Ovary (tissue), 9 donors: ENCODE results near the gene PRSS27. TPM values are rescaled to one million over a fixed set of nuclear protein-coding genes. Genes with fewer than 3 reads are reported as not detected.
"Not testable (repeated sequence)": the region's sequence is repeated elsewhere in the genome, so short reads cannot be mapped to it uniquely, and the experiment has no call there.

Source experiments
- DNase-seq, 5 donors: peaks; one replicate each; pipeline ENCODE4 v3.0.0-alpha.2; 2019 to 2020
- H3K27ac ChIP-seq, 2 donors: fragments of 200-600 bp; one replicate each; pipeline versions ENCODE4 v1.5.1 to v1.8.0; 2019 to 2022
- H3K27me3 ChIP-seq: fragments of 200-600 bp; one replicate; pipeline ENCODE4 v1.8.0; 2022
- H3K36me3 ChIP-seq: fragments of 200-600 bp; sonication (generic); one replicate; pipeline ENCODE4 v1.5.1; 2019
- H3K4me1 ChIP-seq: one replicate; pipeline ENCODE4 v1.8.1; 2013; ENCODE audit warnings: mild to moderate bottlenecking, moderate library complexity; ENCODE audit not compliant: insufficient read depth
- H3K4me3 ChIP-seq: fragments of 200-600 bp; sonication (generic); one replicate; pipeline ENCODE4 v1.5.1; 2017
- H3K9me3 ChIP-seq, 2 donors: fragments of 200-600 bp in 1 of 2; sonication (generic) in 1 of 2; one replicate each; pipeline versions ENCODE4 v1.5.1 to v1.8.1; 2013 to 2019; ENCODE audit warnings: mild to moderate bottlenecking in 1 of 2, moderate library complexity in 1 of 2
- EP300 ChIP-seq: sonication (generic); formaldehyde crosslinking; IDR thresholded peaks from one replicate; pipeline ENCODE4 v1.6.1; 2017; ENCODE audit warnings: antibody characterized with exemption
- POLR2A ChIP-seq: fragments of 450-650 bp; IDR thresholded peaks from one replicate; pipeline ENCODE4 v1.6.1; 2017; ENCODE audit warnings: antibody characterized with exemption, mild to moderate bottlenecking, moderate library complexity
- WGBS, 3 donors: extraction: QIAGEN DNeasy Blood & Tissue Kit in 1 of 3; methylation state at CpG; one replicate each; pipeline versions ENCODE4 v1.1.5 to v1.1.7; 2013 to 2017; 5-methylcytosine and 5-hydroxymethylcytosine counted together
- intact Hi-C, 4 donors: fragments of 100-400 bp; cut with DNase I; formaldehyde crosslinking; loops; one replicate each; pipeline versions ENCODE4 v1.11.0 to v1.15.1; 2022 to 2023
- polyA plus RNA-seq, 2 donors: library from polyadenylated mRNA; stranded (reverse); fragments of 200-250 nt in 1 of 2; fragments of 350-450 nt in 1 of 2; fragmentation: Illumina TruSeq in 1 of 2; extraction: RNeasy Lipid Tissue Mini Kit (QIAGEN cat#74804) in 1 of 2; gene quantifications; one replicate each; pipeline ENCODE4 v1.2.3, GENCODE V29; 2013 to 2014
- total RNA-seq, 7 donors: library from RNA; depleted of rRNA in 2 of 7; stranded (reverse); fragments of >200 nt in 2 of 7; fragmentation: NEBNext Ultra II Directional in 3 of 7; extraction: Animal tissue kit (Norgen Biotek cat#: 25700) in 3 of 7; gene quantifications; one replicate each; pipeline versions ENCODE4 v1.1.0 to v1.2.4, GENCODE V29; 2016 to 2023
- TF ChIP-seq, protein P1 (sequence below), 3 donors: fragments of 450-650 bp in 2 of 3; fragments of 200-600 bp in 1 of 3; IDR thresholded peaks; one replicate each; pipeline versions ENCODE4 v1.5.1 to v1.8.0; 2016 to 2022; ENCODE audit warnings: antibody characterized with exemption in 3 of 3, mild to moderate bottlenecking in 1 of 3
- donor health status: DM: no; HTN: no; CAD: no; lungs with moderate emphysema.
- donor health status: DM: no; HTN: no; CAD: no.
- donor health status: Bipolar disorder and iron deficiency.
- donor health status: DM: yes; HTN: yes; CAD: no.
- donor health status: DM: no; HTN: no; CAD: no.
- donor health status: DM: yes; HTN: yes; CAD: no.

The PRSS27 gene
- total and polyA plus RNA-seq, 9 donors, result 0.46 to 1.3 (median 1.1) TPM; not detected in 1

DNA sequence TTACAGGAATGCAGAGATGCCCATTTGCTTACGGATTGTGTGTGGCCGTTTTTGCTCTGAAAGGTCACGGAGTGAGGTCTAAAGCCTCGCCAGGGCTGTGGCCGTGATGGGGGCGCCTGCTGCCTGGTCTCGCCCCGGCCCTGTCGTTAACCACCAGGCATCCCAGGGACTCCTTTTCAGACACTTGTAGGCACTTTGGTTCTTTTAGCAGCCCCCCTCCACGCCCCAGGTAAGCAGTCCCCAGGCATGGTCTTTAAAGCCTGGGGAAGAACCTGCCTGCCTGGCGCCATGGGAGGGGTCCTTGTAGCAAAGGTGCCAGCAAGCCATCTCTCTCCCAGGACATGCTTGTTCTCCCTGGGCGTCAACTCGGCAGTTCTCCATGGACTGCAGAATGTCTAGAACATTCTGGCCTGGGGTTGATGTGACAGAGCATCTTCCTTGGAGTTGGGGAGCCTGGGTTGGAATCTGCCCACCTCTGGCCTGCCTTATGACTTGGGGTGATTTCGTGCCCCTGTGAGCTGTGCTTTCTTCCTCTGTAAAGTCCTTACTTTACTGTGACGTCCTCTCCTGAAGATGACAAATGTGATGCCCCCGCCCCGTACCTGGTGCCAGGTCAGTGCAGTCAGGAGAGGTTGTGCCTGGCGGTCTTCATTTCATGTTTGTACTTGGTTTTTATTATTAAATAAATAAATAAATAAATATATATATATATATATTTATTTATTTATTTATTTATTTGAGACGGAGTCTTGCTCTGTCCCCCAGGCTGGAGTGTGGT lies 32.3 kb downstream of the PRSS27 start:
- WGBS, 3 donors, result 89 to 94% (median 91%) methylated on average over 19 of the region's 19 CpGs
- H3K27me3 ChIP-seq, result no peaks in the 10 kb centered on the region
- H3K27ac ChIP-seq, result no peak overlapping the region
- peak in 1 of 5 donors; percentile 19 for DNase-seq
- H3K4me3 ChIP-seq, result no peak overlapping the region
- H3K4me1 ChIP-seq, result peaks cover 10% of the 10 kb centered on the region
- no peaks in the 10 kb centered on the region for H3K9me3 ChIP-seq
- no peak for TF ChIP-seq EP300
- intact Hi-C loops, result no loop called here
- H3K36me3 ChIP-seq, result no peaks in the 10 kb centered on the region

DNA sequence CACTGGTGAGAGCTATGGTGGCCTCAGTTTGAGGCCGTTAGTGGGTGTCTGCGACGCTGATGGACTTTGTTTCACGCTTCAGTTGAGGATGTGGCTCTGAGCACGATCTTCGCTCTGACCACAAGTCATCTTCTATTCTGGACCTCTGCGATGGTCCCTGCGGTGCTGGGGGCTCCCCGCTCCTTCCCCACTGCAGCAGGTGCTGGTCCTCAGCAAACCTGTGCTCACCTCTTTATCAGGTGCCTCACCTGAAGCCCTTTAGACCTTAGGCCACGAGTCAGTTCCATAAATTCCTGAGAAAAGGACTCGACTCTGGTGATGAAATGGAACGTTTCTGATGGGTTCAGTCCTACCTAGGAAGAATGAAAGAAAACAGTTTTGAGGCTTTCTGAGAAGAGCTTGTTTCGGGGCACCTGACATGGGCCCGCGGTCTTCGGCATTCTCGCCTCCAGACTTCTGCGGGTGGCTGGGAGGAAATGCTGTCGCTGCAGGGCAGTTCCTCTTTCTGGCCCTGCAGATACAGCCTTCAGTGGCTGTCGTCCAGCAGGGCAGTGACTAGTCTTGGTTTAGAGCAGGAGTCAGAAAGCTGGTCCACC lies 33.0 kb downstream of the PRSS27 start:
- Histone ChIP-seq H3K4me1 (peaks cover 4% of the 10 kb centered on the region), H3K27me3 (no peaks in the 10 kb centered on the region), H3K36me3 (no peaks in the 10 kb centered on the region), H3K9me3 (no peaks in the 10 kb centered on the region), H3K27ac (no peak overlapping the region), H3K4me3 (no peak overlapping the region)
- no peak for TF ChIP-seq POLR2A
- TF ChIP-seq EP300, result no peak
- TF ChIP-seq, protein P1, sequence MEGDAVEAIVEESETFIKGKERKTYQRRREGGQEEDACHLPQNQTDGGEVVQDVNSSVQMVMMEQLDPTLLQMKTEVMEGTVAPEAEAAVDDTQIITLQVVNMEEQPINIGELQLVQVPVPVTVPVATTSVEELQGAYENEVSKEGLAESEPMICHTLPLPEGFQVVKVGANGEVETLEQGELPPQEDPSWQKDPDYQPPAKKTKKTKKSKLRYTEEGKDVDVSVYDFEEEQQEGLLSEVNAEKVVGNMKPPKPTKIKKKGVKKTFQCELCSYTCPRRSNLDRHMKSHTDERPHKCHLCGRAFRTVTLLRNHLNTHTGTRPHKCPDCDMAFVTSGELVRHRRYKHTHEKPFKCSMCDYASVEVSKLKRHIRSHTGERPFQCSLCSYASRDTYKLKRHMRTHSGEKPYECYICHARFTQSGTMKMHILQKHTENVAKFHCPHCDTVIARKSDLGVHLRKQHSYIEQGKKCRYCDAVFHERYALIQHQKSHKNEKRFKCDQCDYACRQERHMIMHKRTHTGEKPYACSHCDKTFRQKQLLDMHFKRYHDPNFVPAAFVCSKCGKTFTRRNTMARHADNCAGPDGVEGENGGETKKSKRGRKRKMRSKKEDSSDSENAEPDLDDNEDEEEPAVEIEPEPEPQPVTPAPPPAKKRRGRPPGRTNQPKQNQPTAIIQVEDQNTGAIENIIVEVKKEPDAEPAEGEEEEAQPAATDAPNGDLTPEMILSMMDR (IDR thresholded peaks at IDR 0.05), result no peak
- intact Hi-C loops, result no loop called here
- 87 to 89% (median 88%) methylated on average over 20 of the region's 20 CpGs for WGBS, 3 donors
- DNase-seq, result peak in 1 of 5 donors; percentile 25

DNA sequence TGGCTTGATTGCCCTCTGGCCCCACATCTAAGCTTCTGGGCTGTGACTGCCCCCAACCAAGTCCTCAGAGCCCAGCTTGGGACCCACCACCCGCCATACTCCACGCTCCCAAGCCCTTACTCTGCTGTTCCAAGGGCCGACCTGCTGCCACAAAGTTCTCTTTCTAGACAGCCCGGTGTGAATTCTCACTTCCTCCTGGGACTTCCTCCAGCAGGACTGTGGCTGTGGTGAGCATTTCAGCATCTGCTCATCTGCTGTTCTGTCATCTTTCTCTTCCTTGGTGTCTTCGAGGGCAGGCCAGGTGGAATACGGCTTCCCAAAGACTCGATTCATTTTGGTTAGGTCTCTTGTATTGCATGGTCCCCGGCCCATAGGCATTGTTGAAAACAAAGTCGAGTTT lies 33.9 kb downstream of the PRSS27 start:
- no CpG with 5 or more reads among the region's 9 CpGs for WGBS, 3 donors

DNA sequence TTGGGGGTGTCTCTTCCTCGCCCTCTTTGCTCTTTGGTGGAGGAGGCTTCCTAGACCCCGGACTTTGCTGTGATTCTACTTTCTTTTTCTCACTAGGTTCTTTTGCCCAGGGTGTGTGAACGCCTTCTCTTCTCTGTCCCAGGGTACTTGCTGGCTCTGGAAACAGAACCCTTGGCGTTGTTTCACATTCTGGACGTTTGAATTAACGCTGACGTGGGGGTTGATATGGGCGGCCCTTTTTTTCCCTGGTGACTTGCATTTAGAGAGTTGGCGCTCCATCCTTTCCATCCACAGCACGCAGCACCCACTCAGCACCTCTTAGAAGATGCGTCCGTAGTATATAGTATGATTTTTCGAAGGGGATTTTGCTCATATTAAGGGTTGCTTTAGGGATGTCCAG lies 37.0 kb downstream of the PRSS27 start:
- H3K9me3 ChIP-seq, H3K36me3 ChIP-seq, H3K4me1 ChIP-seq, DNase-seq, H3K27me3 ChIP-seq, H3K27ac ChIP-seq, intact Hi-C loops: not testable (repeated sequence)
- H3K4me3 ChIP-seq, result peak overlapping the region; percentile 99
- WGBS, 3 donors, result 6 to 14% (median 6%) methylated on average over 13 of the region's 13 CpGs

More for the DNA sequence above, 33.9 kb downstream of the PRSS27 start:
- intact Hi-C loops, H3K27ac ChIP-seq, H3K4me1 ChIP-seq, H3K4me3 ChIP-seq, H3K27me3 ChIP-seq, H3K36me3 ChIP-seq, H3K9me3 ChIP-seq, DNase-seq: not testable (repeated sequence)

DNA sequence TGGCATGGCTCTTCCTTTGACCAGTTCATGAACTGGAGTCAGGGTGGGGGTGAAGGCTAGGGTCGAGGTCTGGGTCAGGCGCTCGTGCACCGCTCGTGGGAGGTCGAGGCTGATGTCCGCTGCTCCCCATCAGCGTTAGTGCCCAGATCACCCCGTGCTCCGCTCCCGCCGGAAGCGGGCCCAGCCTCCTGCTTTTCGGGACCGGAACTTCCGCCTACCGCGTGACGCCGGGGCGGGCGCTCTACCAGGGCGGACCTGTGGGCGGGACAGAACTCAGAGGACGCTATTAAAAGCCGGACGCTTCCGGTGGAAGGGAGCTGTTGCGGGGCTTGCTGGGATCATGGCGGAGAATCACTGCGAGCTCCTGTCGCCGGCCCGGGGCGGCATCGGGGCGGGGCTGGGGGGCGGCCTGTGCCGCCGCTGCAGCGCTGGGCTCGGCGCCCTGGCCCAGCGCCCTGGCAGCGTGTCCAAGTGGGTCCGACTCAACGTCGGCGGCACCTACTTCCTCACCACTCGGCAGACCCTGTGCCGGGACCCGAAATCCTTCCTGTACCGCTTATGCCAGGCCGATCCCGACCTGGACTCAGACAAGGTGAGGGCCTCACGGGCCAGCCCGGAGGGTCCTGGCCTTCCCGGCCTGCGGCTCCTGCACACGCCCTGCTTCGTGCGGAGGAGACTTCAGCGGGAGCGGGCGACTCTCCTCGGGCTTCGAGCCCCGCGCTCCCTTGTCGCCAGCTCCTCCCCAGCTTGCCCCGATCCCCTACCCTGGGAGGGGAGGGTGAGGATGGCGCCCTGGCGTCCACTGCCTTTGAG lies 37.6 kb downstream of the PRSS27 start, which contains the start of gene KCTD5:
Gene KCTD5 (plus strand): TSS at position 315 of the 813 bp plus-strand sequence. CDS start 26 bp downstream, at position 341.
- peak; percentile 94 to 98 (median 95) for DNase-seq
- intact Hi-C loops, result no loop called here
- H3K4me3 ChIP-seq, result peak within 1 kb of the TSS; percentile 99
- no peaks in the 10 kb centered on the region for H3K27me3 ChIP-seq
- TF ChIP-seq, protein P1 (IDR thresholded peaks at IDR 0.05), result no peak
- peak; percentile 73 for TF ChIP-seq POLR2A
- H3K9me3 ChIP-seq, result no peaks in the 10 kb centered on the region
- no peaks in the 10 kb centered on the region for H3K36me3 ChIP-seq
- peak within 1 kb of the TSS in 1 of 2 donors; percentile 54 for H3K27ac ChIP-seq
- 0 to 1% (median 0%) methylated on average over 46 to 73 of the region's 73 CpGs for WGBS, 3 donors
- H3K4me1 ChIP-seq, result peaks cover 3% of the 10 kb centered on the region

DNA sequence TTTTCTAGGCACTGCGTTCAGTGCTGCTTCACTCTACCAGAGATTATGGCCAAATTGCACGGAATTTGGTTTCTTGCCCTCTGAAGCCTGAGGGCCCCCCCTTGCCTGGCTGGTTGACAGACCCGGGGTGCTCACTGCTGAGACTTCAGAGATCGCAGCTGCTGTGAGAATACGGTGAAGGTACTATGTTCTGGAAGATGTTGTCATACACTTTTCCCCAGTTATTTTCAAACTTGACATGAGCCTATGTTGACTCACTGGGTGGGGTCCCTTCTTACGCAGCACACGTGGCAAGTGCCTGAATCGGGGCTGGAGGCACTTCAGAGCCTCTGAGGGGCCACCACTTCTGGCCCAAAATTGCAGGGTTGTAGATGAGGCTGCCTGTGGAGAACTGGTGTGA lies 39.7 kb downstream of the PRSS27 start:
- H3K4me3 ChIP-seq, H3K4me1 ChIP-seq, H3K27ac ChIP-seq, H3K9me3 ChIP-seq, H3K36me3 ChIP-seq, intact Hi-C loops, H3K27me3 ChIP-seq: not testable (repeated sequence)
- 86 to 99% (median 94%) methylated on average over 8 of the region's 8 CpGs for WGBS, 3 donors
- peak in 1 of 5 donors; percentile 24 for DNase-seq

DNA sequence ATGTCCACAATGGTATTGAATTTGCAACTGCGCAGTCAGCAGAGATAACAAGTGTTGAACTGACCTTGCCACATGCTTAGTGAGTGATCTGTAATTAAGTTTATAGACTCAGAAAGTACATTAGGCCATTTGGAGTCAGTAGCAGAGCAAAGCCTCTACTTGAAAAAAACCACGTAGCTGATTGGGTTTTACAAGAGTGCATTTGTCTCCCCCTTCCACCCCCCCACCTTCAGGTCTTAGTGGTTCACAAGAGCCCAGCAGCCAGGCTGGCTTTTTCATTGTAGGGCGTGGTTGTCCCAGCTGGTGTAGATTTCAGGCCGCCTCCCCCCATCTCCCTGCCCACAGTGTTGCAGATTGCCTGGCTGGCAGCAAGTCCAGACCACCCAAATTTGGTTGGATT lies 40.1 kb downstream of the PRSS27 start:
- H3K27me3 ChIP-seq, H3K9me3 ChIP-seq, H3K36me3 ChIP-seq, H3K4me3 ChIP-seq, H3K27ac ChIP-seq, intact Hi-C loops, H3K4me1 ChIP-seq: not testable (repeated sequence)
- WGBS, 3 donors, result 76 to 88% (median 82%) methylated on average over 4 of the region's 4 CpGs
- DNase-seq, result peak in 1 of 5 donors; percentile 21

DNA sequence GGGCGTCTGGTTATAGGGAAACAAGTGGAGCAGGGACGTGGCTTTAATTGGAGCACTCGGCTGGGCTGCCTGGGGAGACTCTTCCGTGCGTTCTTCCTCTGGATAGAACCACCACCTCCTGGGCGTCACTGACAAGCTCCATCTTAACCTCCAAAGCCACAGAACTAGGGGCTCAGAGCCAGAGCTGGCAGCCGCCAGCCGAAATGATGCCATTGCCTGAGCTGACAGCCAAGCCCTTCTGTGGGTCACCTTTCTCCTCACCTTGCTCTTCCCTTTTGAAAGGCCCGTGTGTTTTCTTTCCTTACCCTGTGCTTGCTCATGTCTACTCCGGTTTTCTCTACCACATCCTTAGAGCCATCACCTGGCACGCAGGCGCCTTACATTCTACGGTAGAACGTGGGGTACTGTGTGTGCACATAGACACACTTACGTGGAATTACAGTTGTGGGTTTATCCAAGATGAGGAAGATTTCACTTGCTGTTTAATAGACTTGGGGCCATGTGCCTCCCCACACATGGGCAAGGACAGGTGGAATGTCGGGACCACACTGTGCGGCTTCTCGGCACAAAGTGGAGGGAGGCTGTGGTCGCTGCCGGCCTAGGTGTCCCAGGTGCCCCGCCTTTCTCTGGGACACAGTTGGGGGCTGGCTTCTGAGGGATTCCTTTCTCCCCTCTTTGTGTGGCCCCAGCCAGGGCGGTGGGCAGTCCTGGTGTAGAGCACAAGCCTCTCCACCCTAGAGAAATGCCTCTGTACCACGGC lies 41.6 kb downstream of the PRSS27 start:
- H3K36me3 ChIP-seq, H3K9me3 ChIP-seq, H3K4me1 ChIP-seq, H3K27me3 ChIP-seq, DNase-seq, H3K27ac ChIP-seq, intact Hi-C loops, H3K4me3 ChIP-seq: not testable (repeated sequence)
- WGBS, 3 donors, result 86 to 88% (median 86%) methylated on average over 8 to 19 of the region's 23 CpGs
